SK-N-SH (cell line): Measurements from ENCODE around the gene MBNL1. TPM values are rescaled to one million over a fixed set of nuclear protein-coding genes. Genes with fewer than 3 reads are reported as not detected.

ENCODE experiments used
- CTCF ChIA-PET: fragments of 300-600, 350-600 bp; formaldehyde crosslinking; extraction: SDS; loops from one replicate; lab custom pipeline; 2021; lab: Yijun Ruan, JAX
- POLR2A ChIA-PET: fragments of 350-600 bp; sonication (Branson Sonifier 250); formaldehyde crosslinking; extraction: SDS; loops from one replicate; lab custom pipeline; 2020; ENCODE audit warnings: antibody characterized with exemption, inconsistent platforms; lab: Yijun Ruan, JAX
- DNase-seq: peaks from one replicate; pipeline ENCODE4 v3.0.0; 2012
- H2AFZ ChIP-seq: fragments of 200-600 bp; sonication (generic); 2 replicates; pipeline ENCODE4 v1.8.1; 2016; ENCODE audit warnings: antibody characterized with exemption, mild to moderate bottlenecking, low read depth
- H3F3A ChIP-seq: fragments of 200-600 bp; sonication (generic); replicated peaks from 2 replicates; pipeline ENCODE3; 2016; ENCODE audit warnings: antibody characterized with exemption, mild to moderate bottlenecking; ENCODE audit not compliant: insufficient read depth
- H3K27ac ChIP-seq, 2 experiments: fragments of 200-500 bp in 1 of 2; fragments of 200-600 bp in 1 of 2; sonication (Bioruptor generic) in 1 of 2; sonication (generic), shearing (Covaris generic) in 1 of 2; 2 replicates each; pipeline versions ENCODE4 v1.5.1 to v1.6.1; 2014 to 2016; ENCODE audit warnings: low read depth in 2 of 2, inconsistent platforms in 1 of 2, low read length in 1 of 2, mild to moderate bottlenecking in 1 of 2, mixed read lengths in 1 of 2
- H3K27me3 ChIP-seq: fragments of 200-600 bp; sonication (generic), shearing (Covaris generic); 2 replicates; pipeline ENCODE4 v1.6.1; 2016; ENCODE audit warnings: mixed run types; ENCODE audit not compliant: insufficient read depth
- H3K36me3 ChIP-seq, 2 experiments: fragments of 200-500 bp in 1 of 2; fragments of 200-600 bp in 1 of 2; sonication (Bioruptor generic) in 1 of 2; sonication (generic) in 1 of 2; replicated peaks in 1 of 2; 2 replicates each; pipeline versions ENCODE3 to v1.5.1; 2014 to 2016; ENCODE audit warnings: low read length in 1 of 2, mild to moderate bottlenecking in 1 of 2; ENCODE audit not compliant: insufficient read depth in 2 of 2, control insufficient read depth in 1 of 2
- H3K4me1 ChIP-seq, 2 experiments: fragments of 200-500 bp in 1 of 2; fragments of 200-600 bp in 1 of 2; sonication (Bioruptor generic) in 1 of 2; sonication (generic), shearing (Covaris generic) in 1 of 2; 2 replicates each; pipeline versions ENCODE4 v1.5.1 to v1.6.1; 2014 to 2016; ENCODE audit warnings: low read depth in 1 of 2, low read length in 1 of 2, mixed run types in 1 of 2; ENCODE audit not compliant: insufficient read depth in 2 of 2, control insufficient read depth in 1 of 2
- H3K4me2 ChIP-seq: fragments of 200-600 bp; sonication (generic), shearing (Covaris generic); 2 replicates; pipeline ENCODE4 v1.6.1; 2017; ENCODE audit warnings: mixed run types
- H3K4me3 ChIP-seq, 2 experiments: fragments of 200-500 bp in 1 of 2; fragments of 200-600 bp in 1 of 2; sonication (Bioruptor generic) in 1 of 2; sonication (generic), shearing (Covaris generic) in 1 of 2; 2 replicates each; pipeline versions ENCODE4 v1.5.1 to v1.8.1; 2014 to 2016; ENCODE audit warnings: low read depth in 2 of 2, inconsistent platforms in 1 of 2, low read length in 1 of 2, mild to moderate bottlenecking in 1 of 2, mixed read lengths in 1 of 2, moderate library complexity in 1 of 2
- H3K79me2 ChIP-seq: fragments of 200-600 bp; sonication (generic); 2 replicates; pipeline ENCODE4 v1.8.1; 2017; ENCODE audit warnings: mild to moderate bottlenecking; ENCODE audit not compliant: insufficient read depth
- H3K9ac ChIP-seq: fragments of 200-600 bp; sonication (generic); 2 replicates; pipeline ENCODE4 v1.6.1; 2017; ENCODE audit warnings: mixed run types
- H3K9me2 ChIP-seq: fragments of 200-600 bp; sonication (generic); 2 replicates; pipeline ENCODE4 v1.6.1; 2017; ENCODE audit warnings: mixed run types
- H3K9me3 ChIP-seq: fragments of 200-600 bp; sonication (generic); 2 replicates; pipeline ENCODE4 v1.6.1; 2017; ENCODE audit warnings: mixed run types, mild to moderate bottlenecking, moderate library complexity
- H4K20me1 ChIP-seq: fragments of 200-600 bp; sonication (generic); 2 replicates; pipeline ENCODE4 v1.6.1; 2017; ENCODE audit warnings: mild to moderate bottlenecking, mixed run types; ENCODE audit not compliant: insufficient read depth
- ELF1 ChIP-seq: IDR thresholded peaks from 2 replicates; pipeline ENCODE4 v1.4.0; 2012
- EZH2phosphoT487 ChIP-seq: fragments of 200-600 bp; sonication (generic); IDR thresholded peaks from 2 replicates; pipeline ENCODE4 v1.6.1; 2017; ENCODE audit warnings: low read depth, mixed run types, mild to moderate bottlenecking, antibody characterized with exemption, moderate library complexity, borderline replicate concordance
- IRF3 ChIP-seq: fragments of 150-350 bp; IDR thresholded peaks from 2 replicates; pipeline ENCODE4 v1.6.1; 2016; ENCODE audit warnings: mild to moderate bottlenecking, low read depth, low read length
- JUND ChIP-seq: IDR thresholded peaks from 2 replicates; pipeline ENCODE4 v1.4.0; 2012
- NRF1 ChIP-seq: IDR thresholded peaks from 2 replicates; pipeline ENCODE4 v1.6.1; 2012; ENCODE audit warnings: low read depth, mild to moderate bottlenecking, low read length
- PBX3 ChIP-seq: IDR thresholded peaks from 2 replicates; pipeline ENCODE4; 2012
- RAD21 ChIP-seq: IDR thresholded peaks from 2 replicates; pipeline ENCODE4 v1.6.1; 2012; ENCODE audit warnings: mild to moderate bottlenecking, low read length
- SMC3 ChIP-seq: IDR thresholded peaks from 2 replicates; pipeline ENCODE4 v1.6.1; 2012; ENCODE audit warnings: low read depth, low read length, improper control_type of control experiment
- TAF1 ChIP-seq: IDR thresholded peaks from 2 replicates; pipeline ENCODE4 v1.6.1; 2012; ENCODE audit warnings: low read depth, mild to moderate bottlenecking, low read length, moderate library complexity, borderline replicate concordance
- TCF12 ChIP-seq: IDR thresholded peaks from 2 replicates; pipeline ENCODE4 v1.4.0; 2012
- TEAD4 ChIP-seq: IDR thresholded peaks from 2 replicates; pipeline ENCODE4 v1.4.0; 2012; ENCODE audit warnings: mild to moderate bottlenecking, borderline replicate concordance; ENCODE audit not compliant: insufficient read depth
- USF1 ChIP-seq: IDR thresholded peaks from 2 replicates; pipeline ENCODE4 v1.4.0; 2012; ENCODE audit warnings: low read depth, borderline replicate concordance
- USF2 ChIP-seq: fragments of 150-350 bp; IDR thresholded peaks from 2 replicates; pipeline ENCODE4 v1.6.1; 2017; ENCODE audit warnings: antibody characterized with exemption, low read length, low read depth, borderline replicate concordance
- ZBTB33 ChIP-seq: IDR thresholded peaks from 2 replicates; pipeline ENCODE4 v1.4.0; 2012; ENCODE audit warnings: low read depth, borderline replicate concordance
- WGBS: methylation state at CpG from one replicate; pipeline ENCODE4 v1.1.6; 2017; ENCODE audit warnings: low lambda C conversion rate; 5-methylcytosine and 5-hydroxymethylcytosine counted together
- polyA plus RNA-seq, 3 experiments: library from polyadenylated mRNA; depleted of rRNA; stranded (reverse); fragments of >200 nt; gene quantifications; 2 replicates each; pipeline ENCODE4 v1.2.3, GENCODE V29; 2012

Gene MBNL1
- polyA plus RNA-seq, 1 of the 3 experiments (the other 2 are of a cell fraction), result 44.3 TPM

GRCh38 chr3:152395764-152396163, 127.0 kb downstream of the MBNL1 start:
- ChIA-PET CTCF (interaction anchor here (0.7 to 1.2 kb wide), 2 partner anchors 10 to 48 kb away, joined by 3 read pairs; no protein-coding TSS in a partner anchor), POLR2A (no interaction called here)
- Histone ChIP-seq H3K79me2 (peaks cover 100% of the 10 kb centered on the region), H3K9me2 (no peaks in the 10 kb centered on the region), H3K9ac (no peak overlapping the region), H3F3A (peaks cover 28% of the 10 kb centered on the region), H3K27me3 (no peaks in the 10 kb centered on the region), H3K4me1 (peaks cover 0 to 43% of the 10 kb centered on the region in 2 experiments; a peak in 3 of 4 replicates), H3K9me3 (no peaks in the 10 kb centered on the region), H2AFZ (no peak overlapping the region), H3K27ac (no peak overlapping the region), H4K20me1 (peaks cover 70% of the 10 kb centered on the region), H3K4me3 (no peak overlapping the region), H3K36me3 (peaks cover 6 to 25% of the 10 kb centered on the region in 2 experiments), H3K4me2 (no peak overlapping the region)
- DNase-seq, result no peak
- no peak for TF ChIP-seq PBX3
- TF ChIP-seq EZH2phosphoT487, result no peak
- TF ChIP-seq RAD21, result no peak
- no peak for TF ChIP-seq USF1
- TF ChIP-seq IRF3, result no peak
- TF ChIP-seq TEAD4, result no peak
- no peak for TF ChIP-seq TAF1
- no peak for TF ChIP-seq NRF1
- no peak for TF ChIP-seq SMC3
- TF ChIP-seq TCF12, result no peak
- TF ChIP-seq ELF1, result no peak
- TF ChIP-seq JUND, result no peak
- no peak for TF ChIP-seq ZBTB33
- TF ChIP-seq USF2, result no peak
- 94% methylated on average over 4 of the region's 4 CpGs for WGBS
